HG02642 (cell line): ENCODE results near the gene GIMAP8.

Experiments
- ATAC-seq: cut with Tn5 transposase; IDR thresholded peaks from one replicate; pipeline ENCODE4 v1.9.1; 2021; ENCODE audit warnings: mild to moderate bottlenecking; ENCODE audit not compliant: unreplicated experiment, poor library complexity

Gene GIMAP8

DNA sequence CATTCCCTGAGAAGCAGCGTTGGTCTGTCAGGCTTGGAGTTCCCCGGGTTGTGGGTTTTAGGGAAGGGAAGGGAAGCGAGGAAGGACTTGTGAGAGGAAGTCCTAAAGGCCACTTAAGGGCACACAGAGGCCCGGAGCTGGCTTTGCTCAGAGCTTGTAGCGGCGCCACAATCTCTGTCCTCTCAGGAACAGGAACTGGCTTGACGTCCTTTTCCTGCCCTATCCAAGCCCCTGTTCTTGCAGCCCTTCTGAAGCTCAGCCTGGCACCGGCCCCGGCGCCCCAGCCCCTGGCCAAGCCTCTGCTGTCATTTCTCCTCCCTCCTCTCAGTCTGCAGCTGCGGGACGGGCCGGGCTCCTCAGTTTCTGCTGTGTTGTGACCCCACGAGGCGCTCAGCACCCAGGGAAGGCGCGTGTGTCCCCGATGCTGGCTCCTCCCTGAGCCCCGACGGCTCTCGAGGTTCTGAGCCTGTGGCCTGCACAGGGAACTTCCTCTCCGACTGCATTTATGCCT is at the start of gene GIMAP8:
TSS of gene GIMAP8 (plus strand) at position 140 of the 511 bp plus-strand sequence. CDS start 16,069 bp downstream, outside the sequence.
- peak; percentile 38 for ATAC-seq

DNA sequence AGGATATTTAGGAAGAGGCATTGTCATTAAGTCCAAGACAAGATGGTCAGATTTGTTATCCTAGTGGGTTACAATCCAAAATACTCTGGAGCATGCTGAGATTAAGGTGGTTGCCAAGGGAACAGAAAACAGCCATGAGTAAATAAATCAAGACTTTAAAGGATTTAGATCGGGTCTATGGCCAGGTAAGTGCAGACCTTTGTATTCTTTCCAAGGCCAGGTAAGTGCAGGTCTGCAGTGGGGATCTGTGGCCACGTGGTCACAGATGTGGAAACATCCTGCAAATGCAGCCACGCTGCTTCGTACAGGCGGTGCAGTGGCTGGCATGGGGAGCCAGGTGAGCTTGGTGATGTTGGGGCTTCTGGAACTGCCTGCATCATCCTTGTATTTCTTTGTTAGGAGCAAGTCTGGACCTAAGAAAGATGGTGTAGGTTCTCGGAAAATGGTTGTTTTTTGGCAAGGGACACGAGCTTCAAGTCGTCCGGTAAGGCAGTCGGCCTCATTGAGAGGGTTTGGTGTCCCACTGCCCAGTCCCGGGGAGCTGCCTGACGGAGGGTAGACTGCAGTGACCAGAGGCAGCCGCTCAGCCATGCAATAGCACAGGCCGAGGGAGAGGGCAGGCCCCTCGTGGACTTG is 49.5 kb upstream of the GIMAP8 start:
- no peak for ATAC-seq

GRCh38 chr7:150401424-150401790 is 49.0 kb upstream of the GIMAP8 start:
- ATAC-seq = no peak

- ATAC-seq = no peak
Measured at GRCh38 chr7:150401861-150402631, 48.4 kb upstream of the GIMAP8 start.

- ATAC-seq = no peak
Measured at GRCh38 chr7:150402671-150403321, 47.6 kb upstream of the GIMAP8 start.

- ATAC-seq = no peak
Measured at GRCh38 chr7:150403376-150404171, 46.9 kb upstream of the GIMAP8 start.

DNA sequence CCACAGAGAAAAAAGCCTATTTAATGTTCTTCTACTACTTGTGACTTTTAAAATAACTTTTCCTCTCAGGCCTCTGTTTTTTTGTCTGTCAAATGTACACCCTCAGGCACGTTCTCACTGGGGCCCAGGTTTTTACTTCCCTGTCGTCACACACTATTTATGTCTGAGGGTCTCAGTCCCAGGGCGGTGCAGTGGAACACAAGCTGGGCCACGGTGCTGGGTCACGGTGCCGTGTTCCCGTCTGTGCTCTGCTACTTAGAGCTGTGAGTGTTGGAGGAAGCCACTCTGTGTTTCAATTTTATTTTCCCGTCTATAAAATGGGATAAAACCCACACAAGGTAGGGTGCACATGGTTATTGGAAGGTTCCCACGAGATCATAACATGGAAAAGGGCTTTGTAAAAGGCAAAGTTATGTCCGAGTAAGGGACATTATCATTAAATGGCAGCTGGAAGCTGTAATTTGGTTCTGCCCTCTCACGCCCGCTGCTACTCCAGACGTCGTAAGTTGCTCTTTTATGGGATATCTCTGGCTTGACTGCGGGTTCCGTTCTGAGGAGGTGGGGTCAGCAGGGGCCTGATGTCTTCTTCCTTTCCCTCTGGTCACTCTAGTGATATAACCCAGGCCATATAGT is 46.1 kb upstream of the GIMAP8 start:
- no peak for ATAC-seq

GRCh38 chr7:150404805-150405583 is 45.4 kb upstream of the GIMAP8 start:
- peak; percentile 61 for ATAC-seq

GRCh38 chr7:150405584-150406311 is 44.7 kb upstream of the GIMAP8 start:
- no peak for ATAC-seq

DNA sequence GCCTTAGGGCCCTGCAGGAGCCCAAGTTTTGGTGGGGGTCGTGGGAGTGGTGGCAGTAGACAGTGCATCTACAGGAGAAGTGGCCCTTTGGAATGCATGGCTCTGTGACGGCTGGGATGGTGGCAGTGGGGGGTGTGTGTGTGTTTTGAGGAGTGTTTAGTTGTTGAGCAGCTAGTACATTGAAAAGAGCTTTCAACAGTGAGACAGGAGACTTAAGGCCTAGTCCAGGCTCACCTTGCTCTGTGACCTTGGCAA is 44.2 kb upstream of the GIMAP8 start:
- no peak for ATAC-seq

GRCh38 chr7:150406567-150407421 is 43.6 kb upstream of the GIMAP8 start:
- ATAC-seq = peak; percentile 61

DNA sequence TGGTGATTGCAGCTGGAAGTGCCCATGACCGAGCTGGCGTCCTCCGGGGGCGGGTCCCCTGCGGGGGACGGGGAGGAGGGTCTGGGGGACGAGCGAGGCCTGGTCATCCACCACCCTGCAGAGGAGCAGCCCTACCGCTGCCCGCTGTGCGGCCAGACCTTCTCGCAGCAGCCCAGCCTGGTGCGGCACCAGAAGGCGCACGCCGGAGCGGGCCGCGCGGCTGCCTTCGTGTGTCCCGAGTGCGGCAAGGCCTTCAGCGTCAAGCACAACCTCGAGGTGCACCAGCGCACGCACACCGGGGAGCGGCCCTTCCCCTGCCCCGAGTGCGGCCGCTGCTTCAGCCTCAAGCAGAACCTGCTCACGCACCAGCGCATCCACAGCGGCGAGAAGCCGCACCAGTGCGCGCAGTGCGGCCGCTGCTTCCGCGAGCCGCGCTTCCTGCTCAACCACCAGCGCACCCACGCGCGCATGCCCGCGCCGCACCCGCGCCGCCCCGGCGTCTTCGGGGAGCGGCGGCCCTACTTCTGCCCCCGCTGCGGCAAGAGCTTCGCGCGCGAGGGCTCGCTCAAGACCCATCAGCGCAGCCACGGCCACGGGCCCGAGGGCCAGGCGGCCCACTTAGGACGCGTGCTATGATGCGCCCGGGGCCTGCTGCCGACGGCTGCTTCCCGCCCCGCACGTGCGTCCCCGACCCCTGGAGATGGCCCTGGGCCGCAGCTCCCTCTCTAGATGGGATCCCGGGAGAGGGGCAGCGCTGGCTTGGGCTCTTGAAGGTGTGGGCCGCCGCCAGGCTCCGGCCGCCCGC is 42.6 kb upstream of the GIMAP8 start:
- no peak for ATAC-seq

DNA sequence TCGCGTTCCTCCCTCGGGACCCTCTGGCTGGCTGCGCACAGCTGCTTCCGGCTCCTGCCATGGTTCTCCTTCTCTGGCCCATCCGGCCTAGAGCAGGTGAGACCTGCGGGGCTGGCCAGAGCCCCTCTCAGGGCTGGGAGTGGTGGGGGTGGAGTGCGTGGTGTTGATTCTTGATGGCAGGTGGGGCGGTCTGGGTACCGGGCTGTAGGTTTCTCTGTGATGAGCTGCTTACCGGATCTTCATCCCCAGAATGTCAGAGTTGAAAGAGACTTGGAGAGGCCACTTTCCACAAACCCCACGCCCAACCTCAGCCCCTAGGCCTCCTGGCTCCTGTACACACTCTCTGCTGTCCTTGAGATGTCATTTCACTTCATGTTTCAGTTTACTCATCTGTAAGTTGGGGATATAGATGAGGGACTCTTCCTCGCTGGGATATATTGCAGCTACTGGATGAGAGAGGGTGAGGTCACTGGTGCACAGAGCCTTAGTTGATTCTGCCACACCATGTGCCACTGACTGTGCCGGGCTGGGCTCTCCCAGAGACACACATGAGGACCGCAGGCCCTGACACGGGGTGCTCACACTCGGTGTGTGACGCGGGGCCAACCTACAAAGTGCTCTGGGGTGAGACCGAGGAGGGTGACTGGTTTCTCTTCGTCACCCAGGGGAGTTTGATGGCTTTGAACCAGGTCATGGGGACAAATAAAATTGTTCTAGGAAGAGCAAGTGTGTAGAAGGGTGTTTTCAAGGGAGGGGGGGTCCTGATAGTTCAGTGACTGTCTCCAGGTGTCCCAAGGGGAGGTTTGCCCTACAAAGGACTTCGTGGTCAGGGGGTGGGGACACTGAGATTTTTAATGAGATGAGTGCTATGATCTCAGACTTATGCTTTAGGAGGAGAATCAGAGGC is 41.8 kb upstream of the GIMAP8 start:
- ATAC-seq = no peak

DNA sequence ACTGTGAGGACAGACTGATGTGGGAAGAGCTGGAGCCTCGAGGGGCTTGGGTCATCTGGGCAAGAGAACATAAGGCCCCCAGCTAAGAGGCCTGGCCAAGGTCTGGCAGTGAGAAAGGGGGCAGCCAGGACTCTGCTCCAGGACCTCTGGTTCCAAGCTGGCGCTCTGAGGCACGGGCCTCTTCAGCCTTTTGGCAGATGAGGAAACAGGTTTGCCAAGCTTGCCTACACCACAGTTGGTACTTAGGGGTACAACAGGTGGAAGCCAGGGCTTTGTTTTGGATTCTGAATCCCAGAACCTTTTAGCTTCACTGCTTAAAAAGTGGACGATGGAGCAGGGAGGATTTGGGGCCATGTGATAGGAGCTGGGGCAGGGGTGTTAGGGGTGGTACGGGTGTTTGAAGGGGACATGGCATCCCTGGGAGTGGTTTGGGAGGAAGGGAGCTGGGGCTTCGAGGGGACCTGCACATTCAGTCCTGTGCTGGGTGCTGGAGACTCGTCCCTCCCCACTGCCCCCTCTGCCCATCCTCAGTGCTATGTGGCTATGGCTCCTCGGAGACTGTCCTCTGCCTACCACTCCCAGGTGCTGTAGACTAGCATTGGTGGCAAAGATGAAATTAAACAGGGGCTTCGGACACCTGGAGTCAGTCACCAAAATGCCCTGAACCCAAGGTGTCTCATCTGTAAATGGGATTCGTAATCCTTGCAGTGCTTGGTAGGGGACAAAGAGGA is 41.0 kb upstream of the GIMAP8 start:
- no peak for ATAC-seq

- no peak for ATAC-seq
Measured at GRCh38 chr7:150410131-150410530, 40.3 kb upstream of the GIMAP8 start.
